ENCODE measurements around the gene GALNT16. TPM values are rescaled to one million over a fixed set of nuclear protein-coding genes. Genes with fewer than 3 reads are reported as not detected.
A peak's percentile ranks its signal among the peaks of the same experiment; 100 is the strongest.

GALNT16 gene
- polyA plus RNA-seq, 1 experiment: 1.7 TPM

DNA sequence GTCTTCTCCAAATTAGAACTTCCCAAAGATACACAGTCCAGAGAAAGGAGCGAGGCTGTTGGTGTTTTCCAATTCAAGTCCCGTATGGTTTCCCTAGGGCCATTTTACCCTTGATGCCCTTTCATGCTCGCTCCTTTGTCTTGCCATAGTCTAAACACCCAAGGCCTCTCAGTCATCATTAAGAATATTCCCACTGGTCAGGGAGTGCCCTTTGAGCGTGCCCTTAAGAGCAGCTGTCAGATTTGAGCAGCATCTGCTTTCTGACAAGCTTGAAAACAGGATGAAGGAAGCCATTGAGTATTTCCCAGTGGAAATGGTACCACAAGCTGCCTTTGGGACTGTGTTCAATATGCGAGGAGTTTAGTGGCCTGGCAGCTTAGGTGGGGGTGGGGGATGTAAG is 10.4 kb upstream of the GALNT16 start:
- DNase-seq (ENCODE audit: low read depth): no peak
- Histone ChIP-seq H3K4me3 (ENCODE audit: low read depth, low read length) (no peak overlapping the region), H3K36me3 (ENCODE audit: control insufficient read depth, insufficient read depth, low read length) (no peaks in the 10 kb centered on the region), H3K27me3 (ENCODE audit: control insufficient read depth, insufficient read depth, low read length) (no peaks in the 10 kb centered on the region)
- TF ChIP-seq, protein P1, sequence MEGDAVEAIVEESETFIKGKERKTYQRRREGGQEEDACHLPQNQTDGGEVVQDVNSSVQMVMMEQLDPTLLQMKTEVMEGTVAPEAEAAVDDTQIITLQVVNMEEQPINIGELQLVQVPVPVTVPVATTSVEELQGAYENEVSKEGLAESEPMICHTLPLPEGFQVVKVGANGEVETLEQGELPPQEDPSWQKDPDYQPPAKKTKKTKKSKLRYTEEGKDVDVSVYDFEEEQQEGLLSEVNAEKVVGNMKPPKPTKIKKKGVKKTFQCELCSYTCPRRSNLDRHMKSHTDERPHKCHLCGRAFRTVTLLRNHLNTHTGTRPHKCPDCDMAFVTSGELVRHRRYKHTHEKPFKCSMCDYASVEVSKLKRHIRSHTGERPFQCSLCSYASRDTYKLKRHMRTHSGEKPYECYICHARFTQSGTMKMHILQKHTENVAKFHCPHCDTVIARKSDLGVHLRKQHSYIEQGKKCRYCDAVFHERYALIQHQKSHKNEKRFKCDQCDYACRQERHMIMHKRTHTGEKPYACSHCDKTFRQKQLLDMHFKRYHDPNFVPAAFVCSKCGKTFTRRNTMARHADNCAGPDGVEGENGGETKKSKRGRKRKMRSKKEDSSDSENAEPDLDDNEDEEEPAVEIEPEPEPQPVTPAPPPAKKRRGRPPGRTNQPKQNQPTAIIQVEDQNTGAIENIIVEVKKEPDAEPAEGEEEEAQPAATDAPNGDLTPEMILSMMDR (IDR thresholded peaks at IDR 0.05; ENCODE audit: insufficient read depth, low read depth, low read length): no peak
- CTCF ChIA-PET: interaction anchor here (4.1 kb wide), 1 partner anchor 10 kb away, joined by 17 read pairs; the partner anchor contains the start of gene GALNT16
- POLR2A ChIA-PET: no interaction called here

GRCh38 chr14:69252851-69253250 is 7.1 kb upstream of the GALNT16 start:
- Histone ChIP-seq H3K27me3 (ENCODE audit: control insufficient read depth, insufficient read depth, low read length) (peaks cover 8% of the 10 kb centered on the region), H3K36me3 (ENCODE audit: control insufficient read depth, insufficient read depth, low read length) (no peaks in the 10 kb centered on the region), H3K4me3 (ENCODE audit: low read depth, low read length) (no peak overlapping the region)
- DNase-seq (ENCODE audit: low read depth): no peak
- POLR2A ChIA-PET: no interaction called here
- CTCF ChIA-PET: interaction anchor here (0.7 to 1.8 kb wide), 4 partner anchors 10 to 113 kb away, joined by 3 to 5 read pairs (median 4); no protein-coding TSS in a partner anchor
- TF ChIP-seq, protein P1 (IDR thresholded peaks at IDR 0.05; ENCODE audit: insufficient read depth, low read depth, low read length): no peak

- CTCF ChIA-PET: interaction anchor here (0.6 to 3.4 kb wide), 2 partner anchors 10 to 31 kb away, joined by 3 to 17 read pairs; no protein-coding TSS in a partner anchor
Observed at GRCh38 chr14:69259168-69259526, 811 bp upstream of the GALNT16 start.

GRCh38 chr14:69260190-69260860 is 367 bp downstream of the GALNT16 start:
- peaks cover 28% of the 10 kb centered on the region for H3K27me3 ChIP-seq (ENCODE audit: control insufficient read depth, insufficient read depth, low read length)
- TF ChIP-seq, protein P1 (IDR thresholded peaks at IDR 0.05; ENCODE audit: insufficient read depth, low read depth, low read length): no peak
- ChIA-PET POLR2A (no interaction called here), CTCF (interaction anchor here (0.6 to 3.4 kb wide), 3 partner anchors 11 to 91 kb away, joined by 3 to 17 read pairs (median 3); no protein-coding TSS in a partner anchor)
- H3K4me3 ChIP-seq (ENCODE audit: low read depth, low read length): peak overlapping the region; percentile 46
- H3K36me3 ChIP-seq (ENCODE audit: control insufficient read depth, insufficient read depth, low read length): no peaks in the 10 kb centered on the region
- no peak for DNase-seq (ENCODE audit: low read depth)

More at GRCh38 chr14:69259168-69259526, 811 bp upstream of the GALNT16 start:
- H3K4me3 ChIP-seq (ENCODE audit: low read depth, low read length): no peak overlapping the region
- H3K27me3 ChIP-seq (ENCODE audit: control insufficient read depth, insufficient read depth, low read length): peaks cover 29% of the 10 kb centered on the region
- POLR2A ChIA-PET: no interaction called here
- H3K36me3 ChIP-seq (ENCODE audit: control insufficient read depth, insufficient read depth, low read length): no peaks in the 10 kb centered on the region
- DNase-seq (ENCODE audit: low read depth): no peak
- TF ChIP-seq, protein P1 (IDR thresholded peaks at IDR 0.05; ENCODE audit: insufficient read depth, low read depth, low read length): no peak

DNA sequence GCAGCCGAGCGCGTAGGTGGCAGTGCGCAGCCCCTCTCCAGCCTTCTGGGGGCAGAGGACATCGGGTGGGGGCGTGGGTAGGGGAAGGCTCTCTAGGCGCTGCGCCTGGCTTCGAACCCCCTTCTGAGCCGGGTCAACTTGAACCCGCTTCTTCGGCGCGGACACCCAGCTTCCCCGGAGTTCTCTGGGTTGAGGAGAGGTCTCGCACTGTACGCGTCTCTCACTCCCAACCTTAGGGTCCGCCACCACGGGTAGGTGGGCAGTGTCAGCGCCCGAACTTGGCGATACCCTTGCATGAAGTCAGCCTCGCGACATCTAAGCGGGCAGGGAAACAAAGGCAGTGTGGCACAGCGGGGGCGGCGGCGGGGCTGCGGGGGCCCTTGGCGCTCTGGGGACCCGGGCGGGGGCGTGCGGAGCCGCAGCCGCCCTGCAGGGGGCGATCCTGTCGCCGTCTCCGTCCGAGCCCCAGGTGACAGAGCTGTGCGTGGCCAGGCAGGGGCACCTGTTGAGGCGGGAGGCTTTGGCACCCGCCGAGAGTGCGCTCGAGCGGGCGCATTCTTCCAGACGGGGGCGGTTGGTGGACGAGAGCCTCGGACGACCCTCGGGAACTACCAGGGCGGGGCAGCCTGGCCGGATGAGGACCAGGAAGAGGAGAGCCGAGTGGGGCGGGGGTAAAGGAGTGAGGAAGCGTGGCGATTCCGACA is 1.1 kb downstream of the GALNT16 start:
- Histone ChIP-seq H3K4me3 (ENCODE audit: low read depth, low read length) (peak overlapping the region; percentile 46), H3K36me3 (ENCODE audit: control insufficient read depth, insufficient read depth, low read length) (no peaks in the 10 kb centered on the region), H3K27me3 (ENCODE audit: control insufficient read depth, insufficient read depth, low read length) (peaks cover 28% of the 10 kb centered on the region)
- POLR2A ChIA-PET: no interaction called here
- CTCF ChIA-PET: interaction anchor here (1.6 to 3.4 kb wide), 2 partner anchors 12 to 56 kb away, joined by 3 to 17 read pairs; no protein-coding TSS in a partner anchor
- no peak for DNase-seq (ENCODE audit: low read depth)
- TF ChIP-seq, protein P1 (IDR thresholded peaks at IDR 0.05; ENCODE audit: insufficient read depth, low read depth, low read length): peak; percentile 51

Data from BJ (cell line).